ENCODE results near the gene MAST3.
"Not testable (repeated sequence)": the region's sequence is repeated elsewhere in the genome, so short reads cannot be mapped to it uniquely, and the experiment has no call there.

The MAST3 gene

DNA sequence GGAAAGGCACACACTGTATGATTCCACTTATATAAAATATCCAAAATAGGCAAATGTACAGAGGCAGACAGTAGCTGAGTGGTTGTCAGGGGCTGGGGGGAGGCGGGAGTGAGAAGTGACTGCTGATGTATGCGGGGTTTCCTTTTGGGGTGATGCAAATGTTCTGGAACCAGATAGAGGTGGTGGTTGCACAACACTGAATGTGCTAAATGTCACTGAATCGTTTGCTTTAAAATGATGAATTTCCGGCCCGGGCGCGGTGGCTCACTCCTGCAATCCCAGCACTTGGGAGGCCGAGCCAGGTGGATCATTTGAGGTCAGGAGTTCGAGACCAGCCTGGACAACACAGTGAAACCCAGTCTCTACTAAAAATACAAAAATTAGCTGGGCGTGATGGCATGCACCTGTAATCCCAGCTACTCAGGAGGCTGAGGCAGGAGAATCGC, 8.5 kb upstream of the MAST3 start:
- DNase-seq = peak; percentile 50 to 51

DNA sequence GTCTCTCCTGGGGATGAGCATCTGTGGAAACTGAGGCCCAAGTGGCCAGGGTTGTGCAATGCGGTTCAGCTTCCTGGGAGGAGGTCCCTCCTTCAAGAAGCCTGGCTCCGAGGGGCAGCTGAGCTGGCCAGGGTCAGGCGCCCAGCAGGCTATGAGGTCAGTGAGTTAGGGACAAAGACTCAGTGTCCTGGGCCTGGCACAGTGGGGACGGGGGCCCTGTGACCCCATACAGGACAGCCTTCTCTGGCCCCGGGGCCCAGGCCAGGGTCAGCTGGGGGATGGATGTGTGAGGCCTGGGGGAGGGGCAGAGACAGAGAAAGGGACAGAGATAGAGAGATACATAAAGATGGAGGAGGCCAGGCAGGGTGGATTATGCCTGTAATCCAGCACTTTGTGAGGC, 7.9 kb upstream of the MAST3 start:
- DNase-seq = no peak

GRCh38 chr19:18090545-18091216, 6.9 kb upstream of the MAST3 start:
- no peak for DNase-seq

- peak; percentile 81 to 84 for DNase-seq
These were observed 6.4 kb upstream of the MAST3 start for GRCh38 chr19:18091217-18091608.

DNA sequence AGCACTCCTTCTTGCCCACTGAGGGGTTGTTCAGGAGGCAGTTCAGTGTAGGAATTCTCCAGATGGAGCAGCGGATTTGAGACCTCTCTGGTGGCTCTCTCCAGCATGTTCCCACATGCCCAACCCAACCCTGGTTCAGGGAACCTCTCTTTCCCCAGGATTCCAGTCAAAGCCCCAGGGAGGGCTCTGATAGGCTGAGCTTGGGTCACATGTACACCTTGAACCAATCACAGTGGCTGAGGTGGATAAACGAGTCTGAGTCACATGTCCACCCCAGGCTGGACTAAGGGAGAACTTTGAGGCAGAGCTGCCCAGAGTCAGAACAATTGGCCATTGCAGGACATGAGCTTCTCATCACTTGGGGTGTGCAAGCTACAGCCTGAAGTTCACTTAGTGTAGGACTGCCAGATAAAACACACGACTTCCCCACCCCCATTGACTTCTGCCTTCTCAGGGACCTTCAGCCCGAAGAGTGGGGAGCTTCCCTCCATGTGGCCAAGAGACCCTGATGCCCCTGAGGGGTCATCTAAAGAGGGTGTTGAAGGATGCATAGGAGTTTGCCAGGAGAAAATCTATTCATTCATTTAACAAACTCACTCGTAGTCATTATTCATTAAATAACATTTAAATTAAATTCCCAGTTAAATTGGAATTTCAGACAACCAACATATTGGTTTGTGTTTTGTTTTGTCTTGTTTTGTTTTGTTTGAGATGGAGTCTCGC, 4.0 kb upstream of the MAST3 start:
- no peak for DNase-seq

- DNase-seq = no peak
These were observed 1.3 kb upstream of the MAST3 start for GRCh38 chr19:18096258-18096657.

DNA sequence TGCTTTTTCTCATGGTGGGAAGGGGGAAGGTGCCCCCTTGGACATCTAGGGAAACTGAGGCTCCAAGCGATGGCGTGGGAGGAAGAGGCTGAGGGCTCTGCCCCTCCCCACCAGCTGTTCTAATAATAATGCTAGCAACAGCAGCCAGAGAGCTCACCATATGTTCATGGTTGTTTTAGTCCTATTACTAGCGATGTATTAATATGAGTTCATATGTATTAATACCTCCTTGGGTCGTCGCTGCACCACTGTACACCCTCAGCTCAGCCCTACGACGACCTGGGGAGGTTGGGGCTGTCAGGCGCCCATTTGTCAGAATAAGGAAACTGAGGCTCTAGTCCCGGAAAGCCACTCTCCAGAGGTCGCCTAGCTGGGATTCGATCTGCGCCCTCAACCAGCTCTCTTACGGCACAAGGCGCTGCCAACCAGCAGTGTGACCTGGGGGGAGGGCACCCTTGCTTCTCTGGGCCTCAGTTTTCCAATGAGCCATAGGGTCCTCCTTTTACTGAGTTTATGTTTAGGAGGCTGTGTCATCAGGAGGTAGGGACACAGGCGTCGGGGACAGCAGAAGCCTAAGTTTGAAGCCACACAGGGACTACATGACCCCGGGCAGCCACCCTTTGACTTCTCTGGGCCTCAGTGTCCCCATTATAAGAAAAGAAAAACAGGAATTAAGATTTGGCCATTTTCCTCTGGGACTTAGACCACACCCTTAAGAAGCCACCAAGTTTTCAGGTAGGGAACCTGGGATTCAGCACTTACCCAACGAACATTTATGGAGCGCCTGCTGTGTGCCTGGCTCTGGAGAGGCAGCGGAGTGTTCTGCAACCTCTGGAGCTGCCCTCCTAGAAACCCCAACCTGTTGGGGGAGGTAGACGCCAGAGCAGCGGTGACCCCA, 664 bp downstream of the MAST3 start:
- DNase-seq = no peak

DNA sequence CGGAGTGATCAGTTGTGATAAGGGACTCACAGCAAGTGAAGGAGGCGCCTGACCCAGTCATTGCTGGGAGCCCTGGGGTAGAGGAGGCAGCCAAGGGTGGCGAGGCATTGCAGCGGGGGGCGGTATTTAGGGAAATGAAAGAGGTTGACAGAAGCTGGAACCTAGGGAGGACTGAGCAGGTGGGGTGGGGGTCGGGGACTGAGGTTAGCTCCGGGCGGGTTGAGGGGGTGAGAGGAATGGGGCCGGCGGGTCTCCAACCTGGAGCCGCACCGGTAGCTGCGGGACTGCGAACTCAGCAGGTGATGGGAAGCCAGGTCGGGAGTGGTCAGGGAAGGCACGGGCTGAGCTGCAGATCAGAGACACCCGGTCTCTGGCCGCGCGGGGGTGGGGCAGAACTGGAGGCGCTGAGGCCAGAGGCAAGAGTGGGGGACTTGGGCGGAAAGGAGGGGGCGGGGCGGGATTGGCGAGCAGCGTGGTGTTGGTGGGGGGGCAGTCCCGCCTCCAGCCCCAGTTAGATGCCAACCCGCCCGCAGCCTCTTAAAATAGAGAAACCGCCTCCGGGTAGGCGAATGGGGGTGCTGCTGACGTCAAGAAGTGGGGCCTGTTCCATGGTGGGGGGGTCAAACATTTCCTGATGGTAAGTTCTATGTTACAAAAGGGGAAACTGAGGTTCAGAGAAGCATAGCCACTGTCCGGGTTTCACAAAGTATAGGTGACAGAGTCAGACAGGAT, 1.5 kb downstream of the MAST3 start:
- peak in 1 of 2 experiments; percentile 15 for DNase-seq

DNA sequence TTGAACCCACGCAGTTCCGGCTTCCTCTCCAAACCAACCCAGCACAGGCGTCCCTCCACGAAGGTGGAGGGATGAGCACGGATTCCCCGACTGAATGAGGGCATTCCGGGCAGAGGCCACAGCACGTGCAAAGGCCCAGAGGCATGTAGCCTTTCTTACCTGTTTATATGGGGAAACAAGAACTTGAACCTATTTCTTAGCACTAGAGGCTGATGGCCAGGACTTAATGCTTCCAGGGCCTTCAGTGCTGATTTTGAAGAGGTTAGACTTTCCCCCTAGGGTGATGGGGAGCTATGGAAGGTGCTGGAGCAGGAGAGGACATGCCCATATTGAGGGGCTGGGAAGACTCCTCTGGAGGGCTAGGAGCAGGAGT, 2.0 kb downstream of the MAST3 start:
- no peak for DNase-seq

- DNase-seq = no peak
These were observed 3.1 kb downstream of the MAST3 start for GRCh38 chr19:18100710-18101109.

DNA sequence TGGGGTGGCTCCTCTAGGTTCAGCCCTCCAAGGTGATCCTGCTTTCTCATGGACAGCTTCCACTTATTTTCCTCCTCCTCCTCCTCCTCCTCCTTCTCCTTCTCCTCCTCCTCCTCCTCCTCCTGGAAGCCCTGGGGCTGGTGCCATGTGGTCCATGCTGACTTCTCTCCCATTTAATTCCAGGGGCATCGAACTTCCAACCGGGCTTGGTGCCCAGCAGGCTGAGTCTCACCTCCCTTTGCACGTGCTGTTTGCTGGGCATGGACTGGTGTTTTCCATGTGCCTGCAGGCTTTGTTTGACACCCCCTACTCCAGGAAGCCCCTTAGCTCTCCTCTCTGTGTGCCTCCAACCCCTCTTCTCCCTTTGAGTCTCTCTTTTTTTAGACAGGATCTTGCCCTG, 3.7 kb downstream of the MAST3 start:
- no peak for DNase-seq

- no peak for DNase-seq
These were observed 5.5 kb downstream of the MAST3 start for GRCh38 chr19:18102916-18103542.

DNA sequence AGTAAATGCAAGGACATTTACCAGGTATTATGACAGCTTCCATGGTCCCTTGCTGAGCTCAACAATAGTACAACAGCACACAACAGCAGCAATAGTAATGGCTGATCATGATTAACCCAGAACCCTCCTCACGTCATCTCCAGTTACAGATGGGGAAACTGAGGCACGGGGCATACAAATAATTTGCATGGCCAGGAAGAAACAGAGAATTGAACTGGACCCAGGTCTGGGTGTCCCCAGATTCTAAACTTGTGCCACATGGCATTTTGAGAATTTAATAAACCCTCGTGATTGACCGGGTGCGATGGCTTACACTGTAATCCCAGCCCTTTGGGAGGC, 7.2 kb downstream of the MAST3 start:
- no peak for DNase-seq

DNA sequence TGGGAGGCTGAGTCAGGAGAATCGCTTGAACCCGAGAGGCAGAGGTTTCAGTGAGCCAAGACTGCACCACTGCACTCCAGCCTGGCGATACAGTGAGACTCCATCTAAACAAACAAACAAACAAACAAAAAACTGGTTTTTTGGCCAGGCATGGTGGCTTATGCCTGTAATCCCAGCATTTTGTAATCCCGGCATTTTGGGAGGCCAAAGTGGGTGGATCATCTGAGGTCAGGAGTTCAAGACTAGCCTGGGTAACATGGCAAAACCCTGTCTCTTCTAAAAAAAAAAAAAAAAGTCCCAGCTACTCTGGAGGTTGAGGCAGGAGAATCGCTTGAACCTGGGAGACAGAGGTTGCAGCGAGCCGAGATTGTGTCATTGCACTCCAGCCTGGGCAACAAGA, 7.7 kb downstream of the MAST3 start:
- not testable (repeated sequence) for DNase-seq

GRCh38 chr19:18107235-18107634, 9.7 kb downstream of the MAST3 start:
- no peak for DNase-seq

GRCh38 chr19:18108897-18109296, 11.3 kb downstream of the MAST3 start:
- DNase-seq = no peak

DNA sequence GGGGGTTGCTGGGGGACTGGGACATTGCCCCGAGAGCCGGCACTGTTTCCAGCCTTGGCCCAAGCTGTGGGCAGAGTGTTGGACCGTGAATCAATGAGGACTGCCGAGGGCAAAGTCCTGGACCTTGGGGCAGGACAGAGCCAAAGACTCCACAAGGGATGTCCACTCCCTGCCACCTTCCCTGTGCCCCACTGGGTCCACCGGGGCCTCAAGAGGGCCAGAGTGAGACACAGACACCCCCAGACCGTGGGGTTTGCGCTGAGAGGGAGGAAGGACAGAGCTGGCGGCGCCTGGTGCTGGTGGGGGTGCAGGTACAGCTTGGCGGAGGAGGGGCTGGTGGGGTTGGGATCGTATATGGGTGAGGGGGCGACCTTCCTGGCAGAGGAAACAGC, 11.8 kb downstream of the MAST3 start:
- no peak for DNase-seq

GRCh38 chr19:18109733-18110608, 12.4 kb downstream of the MAST3 start:
- peak in 1 of 2 experiments; percentile 39 for DNase-seq

- no peak for DNase-seq
These were observed 13.1 kb downstream of the MAST3 start for GRCh38 chr19:18110609-18111232.

GRCh38 chr19:18112989-18113478, 15.5 kb downstream of the MAST3 start:
- DNase-seq = peak; percentile 75 to 80

DNA sequence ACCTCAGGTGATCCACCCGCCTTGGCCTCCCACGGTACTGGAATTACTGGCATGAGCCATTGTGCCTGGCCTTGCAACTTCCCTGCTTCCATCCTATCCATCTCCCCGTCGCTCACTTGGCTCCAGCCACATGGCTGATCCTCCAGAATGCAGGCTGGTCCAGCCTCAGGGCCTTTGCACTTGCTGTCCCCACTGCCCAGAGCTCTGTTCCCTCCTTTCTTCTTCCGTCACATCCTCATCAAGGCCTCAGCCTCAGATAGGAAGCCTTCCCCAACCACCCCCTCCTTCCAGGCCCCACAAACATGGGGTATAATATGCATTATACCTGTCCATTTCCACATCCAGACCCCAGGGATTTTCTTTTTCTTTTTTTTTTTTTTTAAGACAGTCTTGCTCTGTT, 16.2 kb downstream of the MAST3 start:
- no peak for DNase-seq
